OCI-LY3 (cell line): ENCODE results near the gene C3orf33.
"Not testable (repeated sequence)": the region's sequence is repeated elsewhere in the genome, so short reads cannot be mapped to it uniquely, and the experiment has no call there.

Source experiments
- H2AFZ ChIP-seq: fragments of 200-600, 300-600 bp; shearing (Covaris generic); 2 replicates; pipeline ENCODE4 v1.6.0; 2014; ENCODE audit warnings: antibody characterized with exemption, low read depth, low read length
- H3K27ac ChIP-seq: fragments of 200-600, 300-600 bp; sonication (generic); 2 replicates; pipeline ENCODE4 v1.5.1; 2014; ENCODE audit warnings: mild to moderate bottlenecking, low read length, moderate library complexity, mixed read lengths
- H3K27me3 ChIP-seq: fragments of 200-600, 300-600 bp; sonication (generic); 2 replicates; pipeline ENCODE4 v1.6.1; 2014; ENCODE audit warnings: low read depth, low read length, mixed read lengths
- H3K36me3 ChIP-seq: fragments of 200-600, 300-600 bp; sonication (generic); replicated peaks from 2 replicates; pipeline ENCODE3; 2014; ENCODE audit warnings: low read depth, low read length, mixed read lengths
- H3K4me1 ChIP-seq: fragments of 300-600, 200-600 bp; sonication (generic); 2 replicates; pipeline ENCODE4 v1.6.1; 2014; ENCODE audit warnings: low read length, mixed read lengths
- H3K4me2 ChIP-seq: fragments of 200-600, 300-600 bp; sonication (generic); 2 replicates; pipeline ENCODE4 v1.6.1; 2014; ENCODE audit warnings: low read length, mixed read lengths
- H3K4me3 ChIP-seq: fragments of 300-600, 200-600 bp; sonication (generic); 2 replicates; pipeline ENCODE4 v1.5.1; 2014; ENCODE audit warnings: antibody characterized with exemption, mild to moderate bottlenecking, low read length, moderate library complexity
- H3K79me2 ChIP-seq: fragments of 300-600, 200-600 bp; shearing (Covaris generic); 2 replicates; pipeline ENCODE4 v1.6.1; 2014; ENCODE audit warnings: mild to moderate bottlenecking, low read length, mixed read lengths
- H3K9ac ChIP-seq: fragments of 300-600, 200-600 bp; shearing (Covaris generic); 2 replicates; pipeline ENCODE4 v1.6.0; 2014; ENCODE audit warnings: mild to moderate bottlenecking, low read length, moderate library complexity
- H3K9me3 ChIP-seq: fragments of 200-600, 300-600 bp; shearing (Covaris generic); 2 replicates; pipeline ENCODE4 v1.6.1; 2014; ENCODE audit warnings: low read length, mixed read lengths; ENCODE audit not compliant: insufficient read depth
- H4K20me1 ChIP-seq: fragments of 200-600, 300-600 bp; sonication (generic); 2 replicates; pipeline ENCODE4 v1.6.1; 2016; ENCODE audit warnings: low read length, mixed read lengths; ENCODE audit not compliant: insufficient read depth
- CTCF ChIP-seq: fragments of 200-600, 300-600 bp; sonication (generic); IDR thresholded peaks from 2 replicates; pipeline ENCODE4 v1.5.1; 2014; ENCODE audit warnings: antibody characterized with exemption, low read length, low read depth
- EZH2phosphoT487 ChIP-seq: fragments of 200-600 bp; shearing (Covaris generic); IDR thresholded peaks from 2 replicates; pipeline ENCODE4 v1.6.1; 2018; ENCODE audit warnings: antibody characterized with exemption, mixed run types, low read depth

The C3orf33 gene

GRCh38 chr3:155835341-155836071, 29.4 kb upstream of the C3orf33 start:
- Histone ChIP-seq H3K9me3 (no peaks in the 10 kb centered on the region), H3K9ac (no peak overlapping the region), H3K4me2 (no peak overlapping the region), H3K27ac (no peak overlapping the region), H4K20me1 (peaks cover 3% of the 10 kb centered on the region; the same call in 1 of the 2 replicates), H3K79me2 (peaks cover 21% of the 10 kb centered on the region), H3K27me3 (no peaks in the 10 kb centered on the region), H2AFZ (no peak overlapping the region), H3K4me1 (peaks cover 9% of the 10 kb centered on the region), H3K36me3 (peaks cover 9% of the 10 kb centered on the region), H3K4me3 (no peak overlapping the region)
- no peak for TF ChIP-seq CTCF
- TF ChIP-seq EZH2phosphoT487 = no peak

GRCh38 chr3:155828490-155829098, 22.5 kb upstream of the C3orf33 start:
- not testable (repeated sequence) for H4K20me1 ChIP-seq, H3K27me3 ChIP-seq, H3K9ac ChIP-seq, H3K9me3 ChIP-seq, H2AFZ ChIP-seq, H3K27ac ChIP-seq, H3K4me1 ChIP-seq, H3K4me3 ChIP-seq, H3K79me2 ChIP-seq, H3K4me2 ChIP-seq
- peaks cover 13% of the 10 kb centered on the region for H3K36me3 ChIP-seq

- H3K27ac ChIP-seq = no peak overlapping the region
- H3K27me3 ChIP-seq = no peaks in the 10 kb centered on the region
- H3K4me2 ChIP-seq = no peak overlapping the region
- H3K9me3 ChIP-seq = no peaks in the 10 kb centered on the region
- H2AFZ ChIP-seq = no peak overlapping the region
- no peak overlapping the region for H3K9ac ChIP-seq
- no peaks in the 10 kb centered on the region for H3K79me2 ChIP-seq
- no peak overlapping the region for H3K4me3 ChIP-seq
- TF ChIP-seq EZH2phosphoT487 (no peak), CTCF (no peak)
- H3K4me1 ChIP-seq = no peaks in the 10 kb centered on the region
- H4K20me1 ChIP-seq = no peaks in the 10 kb centered on the region
- no peaks in the 10 kb centered on the region for H3K36me3 ChIP-seq
These were observed 9.0 kb upstream of the C3orf33 start for GRCh38 chr3:155815030-155815545.

GRCh38 chr3:155813224-155813623, 7.1 kb upstream of the C3orf33 start:
- not testable (repeated sequence) for H2AFZ ChIP-seq, H3K27me3 ChIP-seq, H3K4me3 ChIP-seq, H3K4me1 ChIP-seq, H3K9me3 ChIP-seq, H3K27ac ChIP-seq, H3K4me2 ChIP-seq, H3K9ac ChIP-seq, H4K20me1 ChIP-seq, H3K79me2 ChIP-seq, H3K36me3 ChIP-seq

- TF ChIP-seq CTCF = no peak
- TF ChIP-seq EZH2phosphoT487 = no peak
- H4K20me1 ChIP-seq = no peaks in the 10 kb centered on the region
- H3K27me3 ChIP-seq = 0 out of 2 replicates have a peak, but pooled peaks cover 6% of the 10 kb centered on the region
- H3K79me2 ChIP-seq = no peaks in the 10 kb centered on the region
- H2AFZ ChIP-seq = no peak overlapping the region
- no peak overlapping the region for H3K27ac ChIP-seq
- no peak overlapping the region for H3K9ac ChIP-seq
- H3K9me3 ChIP-seq = no peaks in the 10 kb centered on the region
- H3K36me3 ChIP-seq = no peaks in the 10 kb centered on the region
- H3K4me2 ChIP-seq = no peak overlapping the region
- H3K4me1 ChIP-seq = peaks cover 7% of the 10 kb centered on the region; the same call in 1 of the 2 replicates
- no peak overlapping the region for H3K4me3 ChIP-seq
These were observed 3.1 kb upstream of the C3orf33 start for GRCh38 chr3:155809181-155809580.
